ENCODE measurements around the gene LIMCH1.

DNA sequence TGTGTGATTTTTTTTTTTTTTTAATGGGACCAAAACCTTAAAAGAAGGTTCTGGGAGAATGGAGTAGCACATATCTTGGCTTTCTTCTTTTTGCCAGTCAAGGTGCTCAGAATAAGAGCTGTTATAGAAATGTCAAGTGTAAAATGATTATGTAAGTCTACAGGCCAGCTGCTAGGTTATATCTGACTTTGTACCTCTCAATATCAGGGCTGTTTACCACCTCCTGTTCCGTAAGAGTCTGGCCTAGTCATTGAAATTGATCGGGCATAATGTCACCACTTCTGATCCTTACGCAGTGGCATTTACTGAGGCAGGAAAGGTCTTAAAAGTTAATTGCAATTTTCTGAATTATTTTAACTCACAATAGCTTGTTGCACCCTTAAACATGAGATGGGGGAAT lies 41.1 kb downstream of the LIMCH1 start:
- TF ChIP-seq POLR2AphosphoS5 (IDR thresholded peaks at IDR 0.05; ENCODE audit: borderline replicate concordance, low read depth, low read length) (no peak), EZH2 (IDR thresholded peaks at IDR 0.05) (no peak)
